Colonic mucosa (tissue), 4 donors: ENCODE results near the gene SPPL2C. TPM values are rescaled to one million over a fixed set of nuclear protein-coding genes. Genes with fewer than 3 reads are reported as not detected.

ENCODE experiments used
- DNase-seq: peaks from one replicate; pipeline ENCODE4 v3.0.0-alpha.2; 2020
- H3K27ac ChIP-seq: fragments of 200-600 bp; one replicate; pipeline ENCODE4 v1.8.0; 2021
- H3K27me3 ChIP-seq: fragments of 200-600 bp; one replicate; pipeline ENCODE4 v1.8.0; 2021
- H3K36me3 ChIP-seq: fragments of 200-600 bp; one replicate; pipeline ENCODE4 v1.8.0; 2021
- H3K4me1 ChIP-seq: fragments of 200-600 bp; one replicate; pipeline ENCODE4 v1.8.0; 2021; ENCODE audit warnings: mild to moderate bottlenecking
- H3K4me3 ChIP-seq: fragments of 200-600 bp; one replicate; pipeline ENCODE4 v1.8.0; 2021
- H3K9ac ChIP-seq, 2 donors: one replicate each; pipeline ENCODE4 v1.7.0; 2013; ENCODE audit warnings: control low read depth in 2 of 2, low read depth in 2 of 2, low read length in 2 of 2
- H3K9me3 ChIP-seq: fragments of 200-600 bp; one replicate; pipeline ENCODE4 v1.8.0; 2021
- CTCF ChIP-seq: fragments of 200-600 bp; IDR thresholded peaks from one replicate; pipeline ENCODE4 v1.8.0; 2022; ENCODE audit warnings: antibody characterized with exemption, mild to moderate bottlenecking
- intact Hi-C: fragments of 100-400 bp; cut with DNase I; formaldehyde crosslinking; loops from one replicate; pipeline ENCODE4 v1.14.1; 2022
- total RNA-seq, 2 donors: library from RNA; stranded (reverse); fragmentation: NEBNext Ultra II Directional in 1 of 2; extraction: Animal tissue kit (Norgen Biotek cat#: 25700) in 1 of 2; gene quantifications; one replicate each; pipeline ENCODE4 v1.2.1, GENCODE V29; 2021
- donor health status: healthy.
- donor health status: DM: no; HTN: no; CAD: no.
- donor health status: DM: no; HTN: no; CAD: no.

Gene SPPL2C
- total RNA-seq, 2 donors from 2014 or later: not detected

DNA sequence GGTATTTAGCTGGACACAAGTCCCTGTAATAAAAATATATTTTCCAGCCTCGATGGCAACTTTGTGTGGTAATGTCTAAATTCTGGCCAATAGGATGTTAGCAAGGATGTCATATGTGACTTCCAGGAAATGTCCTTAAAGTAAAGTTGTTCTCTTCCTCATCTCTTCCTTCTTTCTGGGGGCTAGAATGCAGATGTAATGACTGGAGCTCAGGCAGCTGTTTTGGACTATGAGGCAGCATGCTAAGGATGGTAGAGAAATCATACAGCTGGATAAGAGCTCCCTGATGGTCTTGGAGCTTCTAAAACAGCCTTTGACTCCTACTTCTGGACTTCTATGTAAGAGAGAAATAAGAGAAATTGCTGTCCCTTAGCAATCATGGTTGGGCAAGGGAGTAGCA lies 32.8 kb downstream of the SPPL2C start:
- Histone ChIP-seq H3K27me3 (no peaks in the 10 kb centered on the region), H3K4me1 (no peaks in the 10 kb centered on the region), H3K36me3 (no peaks in the 10 kb centered on the region), H3K9me3 (no peaks in the 10 kb centered on the region), H3K4me3 (no peak overlapping the region), H3K9ac (no peak overlapping the region), H3K27ac (no peak overlapping the region)
- no peak for DNase-seq
- no peak for TF ChIP-seq CTCF
- intact Hi-C loops: no loop called here

- H3K27ac ChIP-seq: no peak overlapping the region
- H3K36me3 ChIP-seq: no peaks in the 10 kb centered on the region
- DNase-seq: no peak
- TF ChIP-seq CTCF: no peak
- H3K4me3 ChIP-seq: no peak overlapping the region
- H3K9me3 ChIP-seq: no peaks in the 10 kb centered on the region
- intact Hi-C loops: no loop called here
- H3K4me1 ChIP-seq: no peaks in the 10 kb centered on the region
- H3K9ac ChIP-seq: no peak overlapping the region
- no peaks in the 10 kb centered on the region for H3K27me3 ChIP-seq
These were observed 38.4 kb downstream of the SPPL2C start for GRCh38 chr17:45883063-45883462.

GRCh38 chr17:45886852-45887251 lies 42.2 kb downstream of the SPPL2C start:
- no peaks in the 10 kb centered on the region for H3K36me3 ChIP-seq
- H3K27ac ChIP-seq: no peak overlapping the region
- intact Hi-C loops: no loop called here
- H3K9me3 ChIP-seq: no peaks in the 10 kb centered on the region
- no peak for TF ChIP-seq CTCF
- H3K4me3 ChIP-seq: no peak overlapping the region
- no peak overlapping the region for H3K9ac ChIP-seq
- no peak for DNase-seq
- H3K27me3 ChIP-seq: no peaks in the 10 kb centered on the region
- no peaks in the 10 kb centered on the region for H3K4me1 ChIP-seq

DNA sequence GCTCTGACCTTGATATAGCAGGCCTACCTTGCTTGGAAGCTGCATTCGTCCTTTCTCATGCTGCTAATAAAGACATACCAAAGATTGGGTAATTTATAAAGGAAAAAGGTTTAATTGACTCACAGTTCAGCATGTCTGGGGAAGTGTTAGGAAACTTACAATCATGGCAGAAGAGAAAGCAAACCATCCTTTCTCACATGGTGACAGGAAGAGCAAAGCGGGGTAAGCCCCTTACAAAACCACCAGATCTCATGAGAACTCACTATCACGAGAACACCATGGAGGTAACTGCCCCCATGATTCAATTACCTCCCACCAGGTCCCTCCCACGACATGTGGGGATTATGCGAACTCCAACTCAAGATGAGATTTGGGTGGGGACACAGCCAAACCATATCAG lies 43.7 kb downstream of the SPPL2C start:
- TF ChIP-seq CTCF: no peak
- Histone ChIP-seq H3K4me1 (no peaks in the 10 kb centered on the region), H3K27me3 (no peaks in the 10 kb centered on the region), H3K9me3 (no peaks in the 10 kb centered on the region), H3K27ac (no peak overlapping the region), H3K36me3 (no peaks in the 10 kb centered on the region), H3K4me3 (no peak overlapping the region), H3K9ac (no peak overlapping the region)
- DNase-seq: no peak
- intact Hi-C loops: no loop called here

DNA sequence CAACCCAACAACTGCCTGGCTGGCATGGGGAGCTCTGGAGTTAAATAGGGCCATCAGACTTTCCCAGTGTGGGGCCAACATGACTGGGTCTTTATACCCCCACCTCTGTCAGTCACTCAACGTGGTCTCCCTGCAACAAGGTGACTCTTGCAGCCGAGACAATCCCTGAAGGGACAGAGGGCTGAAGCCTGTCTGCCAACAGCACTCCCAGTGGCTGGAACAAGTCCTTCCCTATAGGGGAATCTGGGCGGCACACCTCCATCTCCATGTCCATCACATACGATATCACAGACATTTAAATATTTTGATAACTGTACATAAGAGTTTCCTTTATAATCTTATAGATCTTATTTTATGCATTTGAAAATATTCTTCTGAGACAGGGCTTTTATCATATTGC lies 44.9 kb downstream of the SPPL2C start:
- intact Hi-C loops: no loop called here
- Histone ChIP-seq H3K9ac (no peak overlapping the region), H3K9me3 (no peaks in the 10 kb centered on the region), H3K4me1 (no peaks in the 10 kb centered on the region), H3K27ac (no peak overlapping the region), H3K27me3 (no peaks in the 10 kb centered on the region), H3K36me3 (no peaks in the 10 kb centered on the region), H3K4me3 (no peak overlapping the region)
- no peak for TF ChIP-seq CTCF
- DNase-seq: no peak

- H3K4me3 ChIP-seq: peak overlapping the region; percentile 69
- intact Hi-C loops: no loop called here
- TF ChIP-seq CTCF: no peak
- H3K36me3 ChIP-seq: no peaks in the 10 kb centered on the region
- DNase-seq: no peak
- peaks cover 4% of the 10 kb centered on the region for H3K4me1 ChIP-seq
- no peak overlapping the region for H3K27ac ChIP-seq
- peaks cover 27% of the 10 kb centered on the region for H3K27me3 ChIP-seq
- H3K9ac ChIP-seq: peak overlapping the region in 1 of 2 donors; percentile 63
- no peaks in the 10 kb centered on the region for H3K9me3 ChIP-seq
These were observed 49.0 kb downstream of the SPPL2C start for GRCh38 chr17:45893725-45894021.
